ENCODE data around the gene SIRT6.

- TF ChIP-seq CTCF (conservative IDR thresholded peaks at IDR 0.05; ENCODE audit: low read depth, low read length) = no peak
- no peak for TF ChIP-seq EZH2 (IDR thresholded peaks at IDR 0.05; ENCODE audit: low read length, unreplicated experiment)
Measured at GRCh38 chr19:4174213-4174894, 8.0 kb downstream of the SIRT6 start.

All from PC-3 (cell line).